HepG2 (cell line): ENCODE data around the gene GPR158.

Source experiments
- BORCS8-MEF2B ChIP-seq: sonication (generic); formaldehyde crosslinking; IDR thresholded peaks from 2 replicates; pipeline ENCODE4 v1.8.0; 2022; ENCODE audit warnings: mild to moderate bottlenecking, missing genetic modification reagents
- MTA3 ChIP-seq: sonication (generic); formaldehyde crosslinking; IDR thresholded peaks from 2 replicates; pipeline ENCODE4 v1.4.0; 2020; ENCODE audit warnings: missing genetic modification reagents
- NR2F2 ChIP-seq: IDR thresholded peaks from 2 replicates; pipeline ENCODE4 v1.6.1; 2012; ENCODE audit warnings: low read depth, inconsistent platforms, borderline replicate concordance
- RCOR2 ChIP-seq: IDR thresholded peaks from 2 replicates; pipeline ENCODE4 v1.6.1; 2016; ENCODE audit warnings: missing biosample characterization, missing genetic modification reagents
- SUZ12 ChIP-seq: fragments of 150-350 bp; IDR thresholded peaks from 2 replicates; pipeline ENCODE4 v1.6.1; 2014; ENCODE audit warnings: low read depth, low read length
- ZNF678 ChIP-seq: sonication (generic); formaldehyde crosslinking; IDR thresholded peaks from 2 replicates; pipeline ENCODE4 v1.4.0; 2020; ENCODE audit warnings: mild to moderate bottlenecking, missing genetic modification reagents
- TF ChIP-seq, protein P1 (sequence below): sonication (generic); formaldehyde crosslinking; IDR thresholded peaks from 2 replicates; pipeline ENCODE4 v1.5.0; 2020; ENCODE audit warnings: mild to moderate bottlenecking, missing genetic modification reagents, moderate library complexity
- TF ChIP-seq, protein P2 (sequence below): sonication (generic); formaldehyde crosslinking; IDR thresholded peaks from 2 replicates; pipeline ENCODE4 v1.5.0; 2020; ENCODE audit warnings: missing genetic modification reagents
- TF ChIP-seq, protein P3 (sequence below): sonication (generic); formaldehyde crosslinking; IDR thresholded peaks from 2 replicates; pipeline ENCODE4 v1.4.0; 2020; ENCODE audit warnings: missing genetic modification reagents, borderline replicate concordance

DNA sequence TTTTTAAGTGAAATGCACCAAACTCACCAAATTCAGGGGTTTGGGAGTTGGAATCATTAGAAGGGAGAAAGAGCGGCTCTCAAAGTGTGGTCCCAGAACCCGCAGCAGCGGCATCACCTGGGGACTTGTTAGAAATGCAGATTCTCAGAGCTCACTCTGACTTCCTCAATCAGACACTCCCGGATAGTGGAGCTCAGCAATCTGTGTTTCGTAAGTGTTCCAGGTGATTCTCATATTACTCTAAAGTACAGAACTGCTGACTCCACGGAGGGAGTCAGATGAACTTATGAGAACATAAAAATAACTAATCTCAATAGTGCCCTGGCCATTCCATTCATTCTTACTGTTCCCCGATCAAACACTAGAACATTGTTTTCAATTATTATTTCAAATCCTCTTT lies 400.5 kb downstream of the GPR158 start:
- TF ChIP-seq, protein P1, sequence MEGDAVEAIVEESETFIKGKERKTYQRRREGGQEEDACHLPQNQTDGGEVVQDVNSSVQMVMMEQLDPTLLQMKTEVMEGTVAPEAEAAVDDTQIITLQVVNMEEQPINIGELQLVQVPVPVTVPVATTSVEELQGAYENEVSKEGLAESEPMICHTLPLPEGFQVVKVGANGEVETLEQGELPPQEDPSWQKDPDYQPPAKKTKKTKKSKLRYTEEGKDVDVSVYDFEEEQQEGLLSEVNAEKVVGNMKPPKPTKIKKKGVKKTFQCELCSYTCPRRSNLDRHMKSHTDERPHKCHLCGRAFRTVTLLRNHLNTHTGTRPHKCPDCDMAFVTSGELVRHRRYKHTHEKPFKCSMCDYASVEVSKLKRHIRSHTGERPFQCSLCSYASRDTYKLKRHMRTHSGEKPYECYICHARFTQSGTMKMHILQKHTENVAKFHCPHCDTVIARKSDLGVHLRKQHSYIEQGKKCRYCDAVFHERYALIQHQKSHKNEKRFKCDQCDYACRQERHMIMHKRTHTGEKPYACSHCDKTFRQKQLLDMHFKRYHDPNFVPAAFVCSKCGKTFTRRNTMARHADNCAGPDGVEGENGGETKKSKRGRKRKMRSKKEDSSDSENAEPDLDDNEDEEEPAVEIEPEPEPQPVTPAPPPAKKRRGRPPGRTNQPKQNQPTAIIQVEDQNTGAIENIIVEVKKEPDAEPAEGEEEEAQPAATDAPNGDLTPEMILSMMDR = no peak
- TF ChIP-seq MTA3 (CRISPR knock-in tag) (no peak), NR2F2 (no peak), SUZ12 (no peak), RCOR2 (CRISPR knock-in tag) (no peak), BORCS8-MEF2B (no peak), ZNF678 (no peak)
- TF ChIP-seq, protein P2, sequence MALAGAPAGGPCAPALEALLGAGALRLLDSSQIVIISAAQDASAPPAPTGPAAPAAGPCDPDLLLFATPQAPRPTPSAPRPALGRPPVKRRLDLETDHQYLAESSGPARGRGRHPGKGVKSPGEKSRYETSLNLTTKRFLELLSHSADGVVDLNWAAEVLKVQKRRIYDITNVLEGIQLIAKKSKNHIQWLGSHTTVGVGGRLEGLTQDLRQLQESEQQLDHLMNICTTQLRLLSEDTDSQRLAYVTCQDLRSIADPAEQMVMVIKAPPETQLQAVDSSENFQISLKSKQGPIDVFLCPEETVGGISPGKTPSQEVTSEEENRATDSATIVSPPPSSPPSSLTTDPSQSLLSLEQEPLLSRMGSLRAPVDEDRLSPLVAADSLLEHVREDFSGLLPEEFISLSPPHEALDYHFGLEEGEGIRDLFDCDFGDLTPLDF (CRISPR knock-in tag) = no peak
- TF ChIP-seq, protein P3, sequence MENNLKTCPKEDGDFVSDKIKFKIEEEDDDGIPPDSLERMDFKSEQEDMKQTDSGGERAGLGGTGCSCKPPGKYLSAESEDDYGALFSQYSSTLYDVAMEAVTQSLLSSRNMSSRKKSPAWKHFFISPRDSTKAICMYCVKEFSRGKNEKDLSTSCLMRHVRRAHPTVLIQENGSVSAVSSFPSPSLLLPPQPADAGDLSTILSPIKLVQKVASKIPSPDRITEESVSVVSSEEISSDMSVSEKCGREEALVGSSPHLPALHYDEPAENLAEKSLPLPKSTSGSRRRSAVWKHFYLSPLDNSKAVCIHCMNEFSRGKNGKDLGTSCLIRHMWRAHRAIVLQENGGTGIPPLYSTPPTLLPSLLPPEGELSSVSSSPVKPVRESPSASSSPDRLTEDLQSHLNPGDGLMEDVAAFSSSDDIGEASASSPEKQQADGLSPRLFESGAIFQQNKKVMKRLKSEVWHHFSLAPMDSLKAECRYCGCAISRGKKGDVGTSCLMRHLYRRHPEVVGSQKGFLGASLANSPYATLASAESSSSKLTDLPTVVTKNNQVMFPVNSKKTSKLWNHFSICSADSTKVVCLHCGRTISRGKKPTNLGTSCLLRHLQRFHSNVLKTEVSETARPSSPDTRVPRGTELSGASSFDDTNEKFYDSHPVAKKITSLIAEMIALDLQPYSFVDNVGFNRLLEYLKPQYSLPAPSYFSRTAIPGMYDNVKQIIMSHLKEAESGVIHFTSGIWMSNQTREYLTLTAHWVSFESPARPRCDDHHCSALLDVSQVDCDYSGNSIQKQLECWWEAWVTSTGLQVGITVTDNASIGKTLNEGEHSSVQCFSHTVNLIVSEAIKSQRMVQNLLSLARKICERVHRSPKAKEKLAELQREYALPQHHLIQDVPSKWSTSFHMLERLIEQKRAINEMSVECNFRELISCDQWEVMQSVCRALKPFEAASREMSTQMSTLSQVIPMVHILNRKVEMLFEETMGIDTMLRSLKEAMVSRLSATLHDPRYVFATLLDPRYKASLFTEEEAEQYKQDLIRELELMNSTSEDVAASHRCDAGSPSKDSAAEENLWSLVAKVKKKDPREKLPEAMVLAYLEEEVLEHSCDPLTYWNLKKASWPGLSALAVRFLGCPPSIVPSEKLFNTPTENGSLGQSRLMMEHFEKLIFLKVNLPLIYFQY (CRISPR knock-in tag) = no peak
